HG02885 (cell line): ENCODE data around the gene THRB.
"Not testable (repeated sequence)": the region's sequence is repeated elsewhere in the genome, so short reads cannot be mapped to it uniquely, and the experiment has no call there.

Experiments
- ATAC-seq: cut with Tn5 transposase; IDR thresholded peaks from one replicate; pipeline ENCODE4 v1.9.1; 2021; ENCODE audit warnings: mild to moderate bottlenecking; ENCODE audit not compliant: unreplicated experiment, poor library complexity

Gene THRB

DNA sequence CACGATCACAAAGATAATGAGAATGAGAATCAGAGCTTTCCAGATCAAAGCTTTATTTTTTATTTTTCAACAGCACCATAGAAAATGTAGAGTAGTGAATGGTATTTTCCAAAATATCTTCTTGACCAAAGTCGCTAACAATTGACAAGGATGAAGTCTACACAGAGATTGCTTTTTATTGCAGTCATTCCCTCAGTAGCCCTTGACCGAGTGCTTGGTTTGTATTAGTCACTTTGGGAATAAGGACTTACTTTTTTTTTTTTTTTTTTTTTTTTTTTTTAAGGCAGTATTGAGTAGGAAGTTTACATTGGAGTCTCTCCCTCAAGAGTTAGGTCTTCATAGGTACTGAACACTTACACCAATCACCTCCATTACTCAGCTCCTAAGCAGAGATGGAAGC is 39.8 kb downstream of the THRB start:
- ATAC-seq: no peak

DNA sequence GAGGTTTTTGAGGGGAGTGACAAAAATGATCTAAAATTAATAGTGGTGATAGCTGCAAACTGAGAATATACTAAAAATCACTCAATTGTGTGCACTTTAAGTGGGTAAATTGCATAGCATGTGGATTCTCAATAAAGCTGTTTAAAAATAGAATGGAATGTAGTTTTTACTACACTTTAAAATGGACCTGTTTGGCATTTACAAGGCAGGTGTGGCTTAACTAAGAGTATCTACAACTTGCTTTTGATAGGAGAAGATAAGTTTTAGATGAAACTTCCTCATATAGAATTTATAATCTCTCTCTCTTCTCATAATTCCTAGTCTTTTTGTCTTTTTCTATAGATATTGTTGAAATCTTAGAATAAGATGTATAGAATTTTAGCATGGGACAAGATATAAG is 40.3 kb downstream of the THRB start:
- no peak for ATAC-seq

DNA sequence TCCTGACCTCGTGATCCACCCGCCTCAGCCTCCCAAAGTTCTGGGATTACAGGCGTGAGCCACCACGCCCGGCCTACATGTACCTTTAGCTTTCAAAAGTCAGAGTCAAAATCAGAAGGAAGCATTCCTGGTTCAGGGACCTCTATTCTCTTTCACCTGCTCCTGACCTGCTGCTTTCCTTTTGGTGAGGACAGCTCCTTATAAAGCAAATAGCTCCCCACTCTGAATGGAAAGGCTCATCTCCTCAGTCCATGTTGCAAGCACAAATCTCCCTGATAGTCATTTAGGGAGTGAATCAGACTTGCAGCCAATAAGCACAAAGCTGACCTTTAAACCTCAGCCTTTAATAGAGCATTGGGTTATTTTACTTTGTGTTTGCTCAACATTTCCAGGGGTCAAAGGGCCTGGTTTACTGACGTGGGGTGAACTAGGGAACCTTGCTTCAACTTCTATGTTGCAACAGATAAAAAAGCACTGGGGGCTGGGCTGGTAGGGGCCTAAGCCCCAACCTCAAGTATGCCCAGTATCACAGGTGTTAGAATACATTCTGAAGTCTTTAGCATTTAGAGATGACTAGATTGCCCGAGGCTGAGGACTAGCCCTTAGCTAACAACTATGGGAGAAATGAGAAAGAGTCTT is 43.1 kb downstream of the THRB start:
- ATAC-seq: no peak

DNA sequence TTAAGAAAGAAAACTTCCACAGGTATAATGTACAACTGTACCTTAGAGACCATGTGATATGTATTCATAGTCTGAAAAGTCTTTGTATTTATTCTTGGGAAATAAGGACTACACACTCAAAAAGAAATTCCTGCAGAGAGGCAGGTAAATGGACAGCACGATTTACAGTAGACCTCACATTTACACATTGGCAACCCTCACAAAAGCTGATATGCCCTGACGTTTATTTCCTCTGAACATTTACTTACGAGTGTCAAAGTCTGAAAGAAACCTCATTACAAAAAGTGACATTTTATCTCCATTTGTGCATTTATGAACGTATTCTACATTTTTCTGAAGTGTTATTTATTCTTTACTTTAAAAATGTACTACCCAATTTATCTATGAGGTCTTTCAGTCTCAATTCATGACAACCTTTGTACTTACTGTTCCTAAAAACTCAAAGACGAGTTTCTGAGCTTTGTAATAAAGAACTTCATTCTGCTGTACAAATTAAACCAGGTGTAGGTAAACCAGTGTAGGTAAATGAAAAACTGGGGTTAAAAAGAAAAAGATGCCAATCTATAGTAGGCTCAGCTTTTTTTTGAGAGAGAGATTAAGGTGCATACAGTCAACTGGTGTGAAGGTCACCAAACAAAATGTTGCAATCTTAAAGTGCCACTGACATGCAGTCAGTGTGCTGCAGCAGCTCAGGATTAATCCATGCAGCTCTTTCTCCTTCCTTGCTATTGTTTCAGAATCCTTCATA is 44.3 kb downstream of the THRB start:
- no peak for ATAC-seq

DNA sequence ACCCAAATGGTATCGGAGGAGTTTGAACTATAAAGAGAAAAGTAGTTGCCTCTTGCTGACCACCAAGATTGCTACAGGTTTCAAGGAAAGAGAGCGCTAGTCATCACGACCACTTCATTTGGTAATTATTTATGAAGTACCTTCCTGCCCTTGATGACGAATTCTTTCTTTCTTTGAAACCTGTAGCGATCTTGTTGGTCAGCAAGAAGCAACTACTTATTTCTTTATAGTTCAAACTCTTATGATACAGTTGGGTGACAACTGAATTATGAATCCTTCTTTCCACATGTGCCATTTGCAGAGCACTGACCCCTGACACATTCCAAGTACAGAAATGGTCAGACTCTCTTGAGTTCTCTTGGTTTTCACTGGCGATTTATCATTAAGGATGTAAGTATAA is 46.8 kb downstream of the THRB start:
- ATAC-seq: no peak

DNA sequence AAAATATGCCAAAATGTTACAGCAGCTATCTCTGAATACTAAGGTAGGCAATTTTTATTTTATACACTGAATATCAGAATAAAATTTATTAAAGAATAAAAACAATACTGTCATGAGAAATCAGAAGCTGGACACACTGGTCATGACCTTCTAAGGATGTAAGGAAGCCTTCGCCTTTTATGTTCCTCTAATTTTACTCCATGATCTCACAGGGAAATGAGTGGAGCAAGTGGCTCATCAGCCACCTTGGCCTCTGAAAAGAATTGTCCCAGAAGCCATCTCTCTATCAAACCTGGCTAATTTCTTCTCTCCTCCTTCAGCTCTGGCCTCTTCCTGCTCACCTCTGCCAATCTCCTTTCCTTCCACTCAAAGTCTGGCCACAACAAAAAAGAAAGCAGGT is 48.6 kb downstream of the THRB start:
- no peak for ATAC-seq

DNA sequence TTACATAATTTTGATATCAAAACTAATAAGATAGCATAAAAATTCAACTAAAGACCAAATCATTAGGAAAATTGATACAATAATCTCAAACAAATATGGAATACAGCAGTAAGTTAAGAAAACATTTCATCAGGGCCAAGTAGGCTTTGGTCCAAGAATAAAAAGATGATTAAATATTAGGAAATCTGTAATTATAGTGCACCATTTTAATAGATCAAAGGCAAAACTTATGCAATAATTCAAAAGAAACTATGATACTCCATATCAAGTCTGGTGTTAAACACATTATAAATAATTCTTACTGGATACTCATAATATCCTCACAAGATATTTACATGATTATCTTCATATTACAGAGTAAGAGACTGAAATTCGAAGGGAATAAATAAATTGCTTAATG is 51.2 kb downstream of the THRB start:
- ATAC-seq: no peak

DNA sequence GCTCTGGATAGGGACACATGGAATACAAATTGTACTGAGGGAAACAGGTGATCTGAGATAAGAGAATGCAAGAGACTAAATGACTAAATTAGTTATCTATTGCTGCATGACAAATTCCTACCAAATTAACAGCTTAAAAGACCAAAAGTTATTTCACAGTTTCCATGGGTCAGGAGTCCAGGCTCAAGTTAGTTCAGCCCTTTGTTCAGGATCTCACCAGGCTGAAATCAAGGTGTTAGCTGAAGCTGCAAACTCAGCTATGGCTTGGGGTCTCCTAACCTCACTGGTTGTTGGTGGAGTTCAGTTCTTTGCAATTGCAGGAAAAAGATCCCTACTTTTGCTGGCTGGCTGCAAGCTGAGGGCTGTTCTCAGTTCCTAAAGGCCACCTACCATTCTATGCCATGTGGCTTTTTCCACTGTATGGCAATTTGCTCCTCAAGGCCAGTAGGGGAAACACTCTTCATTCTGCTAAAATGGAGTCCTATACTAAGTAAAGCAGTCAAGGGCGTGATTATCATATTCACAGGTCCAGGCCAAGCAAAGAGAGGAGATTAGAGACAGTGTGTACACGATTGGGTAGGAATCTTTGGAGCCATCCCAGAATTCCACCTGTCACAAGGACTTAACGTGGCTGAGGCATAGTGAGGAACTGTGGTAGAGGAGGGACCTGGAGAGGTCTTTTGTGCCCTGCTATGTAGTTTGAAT is 53.7 kb downstream of the THRB start:
- ATAC-seq: no peak

DNA sequence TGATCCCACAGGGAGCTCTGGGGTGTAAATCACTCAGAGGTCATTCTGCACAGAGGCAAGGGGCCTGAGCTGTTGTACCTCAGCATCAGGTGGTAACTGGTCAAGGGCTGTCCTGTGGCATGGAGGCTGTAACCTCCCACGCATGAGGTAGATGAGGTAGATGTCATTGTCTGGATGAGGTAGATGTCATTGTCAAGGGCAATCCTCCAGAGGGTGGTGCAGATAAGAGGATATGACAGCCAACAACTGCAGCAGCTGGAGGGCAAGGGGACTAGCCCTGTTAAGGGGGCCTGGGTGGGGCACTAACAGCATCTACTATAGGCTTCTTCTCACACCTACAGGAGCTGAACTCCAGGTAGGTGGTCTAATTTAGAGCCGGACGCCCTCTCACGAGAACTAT is 55.6 kb downstream of the THRB start:
- no peak for ATAC-seq

DNA sequence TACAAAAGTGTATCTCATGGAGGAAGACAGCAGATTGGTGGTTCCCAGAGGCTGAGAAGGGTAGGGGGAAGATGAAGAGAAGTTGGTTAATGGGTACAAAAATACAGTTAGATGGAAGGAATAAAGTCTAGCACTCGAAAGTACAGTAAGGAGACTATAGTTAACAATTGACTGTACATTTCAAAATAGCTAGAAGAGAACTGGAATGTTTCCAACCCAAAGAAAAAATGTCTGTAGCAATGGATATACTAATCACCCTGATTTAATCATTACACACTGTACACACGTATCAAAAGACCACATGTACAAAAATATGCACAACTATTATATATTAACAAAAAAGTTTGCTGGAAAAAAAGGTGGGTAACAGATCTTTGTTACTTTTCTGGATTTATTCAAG is 57.3 kb downstream of the THRB start:
- ATAC-seq: no peak

DNA sequence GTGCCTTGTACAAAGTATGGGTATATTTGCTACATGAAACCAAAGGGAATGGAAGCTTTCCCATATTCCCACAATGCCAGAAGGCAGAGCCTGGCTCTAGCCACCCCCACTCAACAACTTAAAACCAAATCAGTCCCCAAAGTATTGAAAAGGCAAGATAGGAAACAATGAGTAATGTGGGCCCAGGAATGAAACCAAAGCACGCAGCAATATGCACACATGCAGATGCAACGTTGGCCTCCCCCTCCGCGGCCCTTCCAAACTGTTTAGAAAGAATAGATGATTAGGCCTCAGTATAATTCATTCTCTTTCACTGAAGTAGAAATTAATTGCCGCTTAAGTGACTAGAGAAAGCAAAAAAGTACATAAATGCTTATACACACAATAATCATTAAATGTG is 59.1 kb downstream of the THRB start:
- no peak for ATAC-seq

DNA sequence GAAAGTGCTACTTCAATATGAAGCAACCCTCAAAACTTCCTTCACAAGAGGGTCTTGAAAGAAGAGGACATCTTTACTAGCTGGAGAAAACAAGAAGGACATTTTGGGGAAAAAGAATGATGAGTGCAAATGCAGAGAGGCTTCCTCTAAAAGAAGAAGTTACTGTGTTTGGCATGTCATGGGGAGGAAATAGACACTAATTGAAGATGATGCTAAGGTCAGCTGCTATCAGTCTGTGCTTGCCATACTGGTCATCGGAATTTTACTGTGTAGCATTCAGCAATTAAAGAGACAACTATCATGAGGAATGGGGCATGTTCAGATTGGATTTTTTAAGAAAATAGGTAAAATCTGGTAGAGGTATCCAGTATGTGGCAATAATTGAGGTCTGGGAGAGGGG is 60.0 kb downstream of the THRB start:
- no peak for ATAC-seq

DNA sequence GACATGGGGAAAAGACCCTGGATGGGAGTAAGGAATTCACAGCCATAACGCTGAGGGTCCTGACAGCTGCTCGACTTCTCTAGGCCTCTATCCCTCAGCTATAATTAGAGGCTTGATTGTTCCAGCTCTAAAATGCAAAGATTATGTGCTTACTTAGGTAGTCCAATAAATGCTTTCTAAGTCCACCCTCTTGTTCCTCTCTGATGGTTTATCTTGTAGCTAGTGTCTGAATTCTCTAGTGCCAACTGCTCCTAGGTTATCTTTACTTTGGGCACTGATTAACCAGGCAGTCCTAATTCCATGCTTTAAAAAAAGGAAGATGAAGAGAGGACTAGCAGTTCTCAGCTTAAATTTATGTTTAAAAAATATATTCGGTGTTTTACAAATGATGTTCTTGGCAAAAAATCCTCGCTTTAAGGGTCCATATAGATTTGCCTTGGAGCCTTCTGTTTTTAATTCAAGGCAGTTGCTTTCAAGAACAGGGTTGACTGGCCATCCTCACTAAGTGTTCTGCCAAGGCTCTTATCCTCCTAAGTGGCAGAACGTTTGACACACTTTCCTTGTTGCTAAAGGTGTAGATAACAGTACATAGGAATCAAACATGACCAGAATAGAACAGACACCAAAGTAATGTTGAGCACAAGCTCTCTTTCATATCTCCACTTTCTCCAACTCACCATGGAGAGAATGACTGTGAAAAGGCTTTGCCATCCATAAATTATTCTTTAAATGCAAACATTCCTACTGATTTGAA is 60.6 kb downstream of the THRB start:
- no peak for ATAC-seq

DNA sequence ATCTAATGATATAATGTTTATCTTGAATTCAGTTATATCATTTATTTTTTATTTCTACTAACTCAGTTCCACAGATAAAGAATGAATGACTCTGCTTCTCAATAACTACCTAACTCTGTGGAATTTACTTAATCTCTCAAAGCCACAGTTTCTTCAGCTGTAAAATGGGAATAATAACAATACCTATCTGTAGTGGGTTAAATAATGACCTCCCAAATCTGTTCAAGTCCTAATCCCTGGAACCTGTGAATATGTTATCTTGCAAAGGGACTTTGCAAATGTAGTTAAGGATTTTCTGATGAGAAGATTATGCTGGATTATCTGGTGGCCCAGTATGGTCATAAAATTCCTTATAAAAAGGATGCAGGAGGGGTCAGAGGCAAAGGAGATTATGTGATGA is 61.7 kb downstream of the THRB start:
- no peak for ATAC-seq

DNA sequence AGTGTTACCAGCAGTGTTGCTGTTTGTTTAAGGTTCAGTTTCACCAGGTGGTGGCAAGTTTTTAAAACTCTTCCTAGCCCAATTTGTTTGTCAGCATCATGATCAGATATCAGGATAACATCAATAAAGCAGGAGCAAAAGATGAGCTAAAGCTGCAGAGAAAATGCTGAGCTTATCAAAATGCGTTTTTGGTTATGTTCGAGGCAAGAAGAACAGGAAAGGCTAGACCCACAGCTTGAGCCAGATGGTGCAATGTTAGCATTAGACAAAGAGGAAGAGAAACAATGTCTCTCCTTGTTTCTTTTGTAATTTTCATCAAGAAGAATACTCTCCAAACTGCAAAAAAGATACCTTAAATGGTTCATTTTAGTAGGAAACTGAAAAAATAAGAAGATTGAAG is 66.2 kb downstream of the THRB start:
- ATAC-seq: no peak

DNA sequence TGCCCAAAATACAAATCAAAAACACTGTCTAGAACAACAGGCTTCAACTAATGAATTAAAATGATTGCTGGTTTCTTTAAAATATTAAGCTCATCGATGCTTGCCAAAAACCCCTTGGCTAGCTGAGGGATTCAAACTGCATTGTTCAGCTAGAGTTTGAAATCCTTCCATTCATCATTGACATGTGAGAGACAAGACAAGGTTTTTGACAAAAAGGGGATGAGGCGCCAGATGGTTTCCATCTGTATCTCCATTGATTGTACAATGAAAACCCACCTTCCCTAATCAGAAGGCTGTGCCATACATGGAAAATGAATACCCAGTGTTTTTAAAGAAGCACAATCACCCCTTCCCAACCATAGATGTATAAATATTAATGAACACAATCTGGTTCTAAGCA is 67.8 kb downstream of the THRB start:
- ATAC-seq: no peak

DNA sequence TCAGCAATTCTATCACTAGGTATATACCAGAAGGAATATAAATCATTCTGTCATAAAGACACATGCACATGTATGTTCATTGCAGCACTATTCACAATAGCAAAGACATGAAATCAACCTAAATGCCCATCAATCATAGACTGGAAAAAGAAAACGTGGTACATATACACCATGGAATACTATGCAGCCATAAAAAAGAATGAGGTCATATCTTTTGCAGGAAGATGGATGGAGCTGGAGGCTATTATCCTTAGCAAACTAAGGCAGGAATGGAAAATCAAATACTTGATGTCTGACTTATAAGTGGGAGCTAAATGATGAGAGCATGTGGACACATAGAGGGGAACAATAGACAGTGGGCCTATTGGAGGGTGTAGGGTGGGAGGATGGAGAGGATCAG is 73.8 kb downstream of the THRB start:
- ATAC-seq: not testable (repeated sequence)

DNA sequence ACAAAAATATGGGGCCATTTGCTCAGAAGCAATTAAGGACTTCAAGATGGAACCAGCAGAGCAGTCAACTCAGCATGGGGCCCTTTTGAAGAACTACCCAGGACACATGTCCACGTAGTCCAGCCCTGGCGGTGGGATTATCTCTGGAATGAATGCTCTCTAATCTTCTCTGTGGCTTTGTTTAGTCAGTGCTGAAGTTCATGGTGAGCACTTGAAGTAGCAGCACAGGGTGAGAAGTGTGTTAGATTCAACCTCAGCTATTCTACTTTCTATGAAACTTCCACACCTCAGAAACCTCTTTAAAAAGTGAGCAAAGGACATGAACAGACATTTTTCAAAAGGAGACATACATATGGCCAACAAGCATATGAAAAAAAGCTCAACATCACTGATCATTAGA is 74.4 kb downstream of the THRB start:
- ATAC-seq: no peak

DNA sequence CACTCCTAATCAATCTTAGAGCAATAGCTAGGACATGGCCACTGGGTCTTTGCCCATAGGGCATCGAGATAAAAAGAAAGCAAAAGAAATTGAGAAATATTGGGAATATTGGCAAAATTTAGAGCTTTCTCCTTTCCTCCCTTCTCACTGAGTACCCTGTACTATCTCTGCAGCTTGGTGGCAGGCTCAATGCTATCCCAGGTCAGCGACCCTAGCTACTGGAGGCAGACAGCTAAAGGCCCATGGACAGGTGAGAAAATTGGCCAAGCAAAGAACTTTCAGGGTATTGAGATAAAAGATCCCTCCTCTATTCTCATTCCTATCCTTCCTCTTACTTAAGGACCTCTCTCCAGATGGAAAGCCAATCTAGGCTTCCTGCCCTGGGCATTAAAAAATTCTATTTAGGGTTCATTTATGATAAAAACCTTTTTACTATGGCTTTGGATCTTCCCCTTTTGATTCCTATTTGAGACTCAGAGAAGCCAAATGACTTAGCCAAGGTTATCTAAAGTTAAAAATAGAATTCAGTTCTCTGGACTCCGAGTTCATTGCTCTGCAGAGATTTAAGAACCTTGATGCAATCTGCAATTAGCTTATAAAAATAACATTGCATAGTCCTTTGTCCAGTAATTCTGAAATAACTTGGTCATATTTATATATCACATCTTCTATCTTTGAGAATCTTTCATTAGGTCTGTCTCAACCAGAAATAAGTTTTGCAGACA is 75.4 kb downstream of the THRB start:
- no peak for ATAC-seq

DNA sequence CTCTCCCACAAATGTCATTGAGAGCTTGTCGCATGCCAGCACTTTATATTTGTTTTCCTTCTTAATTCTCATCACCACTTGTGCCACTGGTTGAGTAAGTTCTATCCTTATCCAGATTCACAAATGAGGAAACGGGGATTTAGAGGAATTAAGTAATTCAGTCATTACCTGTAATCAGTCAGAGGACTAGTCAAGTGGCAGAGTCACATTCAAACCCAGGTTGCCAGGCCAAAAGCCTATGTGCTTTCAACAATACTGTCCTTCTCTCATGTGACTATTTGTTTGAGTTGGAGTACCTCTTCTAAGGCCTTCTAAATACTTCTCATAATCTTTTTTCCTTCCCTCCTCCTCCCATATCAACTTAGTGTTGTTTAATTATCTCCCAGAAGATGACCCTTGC is 76.9 kb downstream of the THRB start:
- ATAC-seq: no peak
